NOMO-1 (cell line): ENCODE data around the gene MRPS26.
"Not testable (repeated sequence)": the region's sequence is repeated elsewhere in the genome, so short reads cannot be mapped to it uniquely, and the experiment has no call there.

Experiments
- DNase-seq, 2 experiments: peaks; one replicate each; lab custom pipeline; 2025; ENCODE audit not compliant: unreplicated experiment in 2 of 2; lab: John Stamatoyannopoulos, UW

Gene MRPS26

DNA sequence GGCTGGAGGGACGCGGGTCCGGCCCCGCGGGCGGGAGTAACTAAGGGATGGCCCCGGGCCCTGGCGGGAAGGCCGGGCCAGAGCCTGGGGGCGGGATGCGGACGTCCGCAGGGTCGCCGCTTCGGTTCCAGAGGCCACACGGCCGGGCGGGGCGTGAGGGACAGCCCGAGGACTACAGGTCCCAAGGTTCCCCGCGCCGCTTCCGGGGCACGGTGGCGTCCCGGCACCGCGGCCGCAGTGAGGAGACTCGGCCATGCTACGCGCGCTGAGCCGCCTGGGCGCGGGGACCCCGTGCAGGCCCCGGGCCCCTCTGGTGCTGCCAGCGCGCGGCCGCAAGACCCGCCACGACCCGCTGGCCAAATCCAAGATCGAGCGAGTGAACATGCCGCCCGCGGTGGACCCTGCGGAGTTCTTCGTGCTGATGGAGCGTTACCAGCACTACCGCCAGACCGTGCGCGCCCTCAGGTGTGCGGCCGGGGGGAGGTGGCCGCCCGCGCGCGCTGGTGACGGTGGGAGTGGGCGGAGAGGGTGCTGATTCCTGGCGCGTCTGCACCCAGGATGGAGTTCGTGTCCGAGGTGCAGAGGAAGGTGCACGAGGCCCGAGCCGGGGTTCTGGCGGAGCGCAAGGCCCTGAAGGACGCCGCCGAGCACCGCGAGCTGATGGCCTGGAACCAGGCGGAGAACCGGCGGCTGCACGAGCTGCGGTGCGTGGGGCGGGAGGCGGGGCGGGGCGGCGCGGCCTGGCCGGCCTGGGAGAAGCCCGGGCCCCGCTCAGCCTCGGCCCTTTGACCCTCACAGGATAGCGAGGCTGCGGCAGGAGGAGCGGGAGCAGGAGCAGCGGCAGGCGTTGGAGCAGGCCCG is at the start of gene MRPS26:
Gene MRPS26, plus strand, starts transcription at position 237 of the 861 bp plus-strand sequence. Its CDS starts 17 bp downstream, at position 254.
- peak; percentile 81 to 84 for DNase-seq

DNA sequence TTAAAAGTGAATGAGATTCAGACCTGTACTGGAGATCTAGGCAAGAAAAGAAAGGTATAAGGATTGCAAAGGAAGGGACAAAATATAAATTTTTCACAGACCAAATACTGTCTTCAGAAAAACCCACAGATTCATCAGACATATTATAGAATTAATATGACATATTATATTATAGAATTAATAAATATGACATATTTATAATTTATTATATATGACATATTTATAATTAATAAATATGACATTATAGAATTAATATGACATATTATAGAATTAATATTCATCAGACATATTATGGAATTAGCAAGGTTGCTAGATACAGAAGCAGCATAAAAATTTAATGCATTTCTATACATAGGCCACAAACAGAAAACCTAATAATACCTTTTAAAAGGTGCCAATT is 47.1 kb upstream of the MRPS26 start:
- DNase-seq, result no peak

- no peak for DNase-seq
Observed at GRCh38 chr20:3000852-3001523, 44.9 kb upstream of the MRPS26 start.

DNA sequence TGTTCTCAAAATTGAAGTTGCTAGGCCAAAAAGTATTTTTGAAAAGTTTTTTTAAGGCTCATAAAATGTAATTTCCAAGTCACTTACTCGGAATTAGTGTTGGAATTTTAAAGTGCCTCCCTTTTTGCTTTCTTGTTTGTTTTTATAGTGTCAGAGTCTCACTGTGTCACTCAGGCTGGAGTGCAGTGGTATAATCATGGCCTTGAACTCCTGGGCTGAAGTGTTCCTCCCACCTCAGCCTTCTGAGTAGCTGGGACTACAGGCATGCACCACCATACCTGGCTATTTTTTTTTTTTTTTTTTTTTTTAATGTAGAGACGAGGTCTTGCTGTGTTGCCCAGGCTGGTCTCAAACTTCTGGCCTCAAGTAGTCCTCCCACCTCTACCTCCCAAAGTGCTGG is 42.4 kb upstream of the MRPS26 start:
- no peak for DNase-seq

DNA sequence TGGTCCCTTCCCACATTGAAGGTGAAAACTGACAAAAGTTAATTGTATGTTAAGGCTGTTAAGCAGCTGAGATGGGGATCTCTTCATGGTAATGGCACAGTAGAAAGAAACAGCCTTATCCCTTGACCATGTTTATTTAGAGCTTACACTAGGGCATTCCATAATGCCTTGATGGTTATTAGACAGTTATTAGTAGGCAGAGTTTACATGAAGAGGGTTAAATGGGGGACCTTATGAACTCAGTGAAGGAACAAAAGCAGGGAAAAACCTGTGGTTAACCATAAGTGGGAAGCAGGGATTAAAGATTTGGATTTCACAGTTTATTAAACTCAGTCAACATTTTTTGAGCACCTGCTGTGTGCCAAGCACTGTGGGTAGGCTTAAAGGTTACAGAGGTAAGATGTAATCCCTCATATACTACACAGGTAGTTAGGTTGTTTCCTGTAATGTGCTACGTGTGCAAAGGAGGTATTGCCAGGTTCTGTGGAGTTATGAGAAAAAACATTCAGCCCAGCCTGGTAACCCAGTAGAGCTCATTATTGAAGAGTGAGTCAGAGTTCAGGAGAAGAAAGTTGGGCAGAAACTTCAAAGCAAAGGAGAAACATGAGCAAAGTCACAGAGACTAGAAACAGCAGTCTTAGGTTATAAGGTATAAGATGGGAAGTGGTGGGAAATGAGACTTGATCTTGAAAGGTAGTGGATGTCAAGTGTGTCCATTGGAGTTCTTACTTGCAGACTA is 34.7 kb upstream of the MRPS26 start:
- DNase-seq, result no peak

GRCh38 chr20:3011752-3012151 is 34.1 kb upstream of the MRPS26 start:
- no peak for DNase-seq

- DNase-seq, result no peak
Observed at GRCh38 chr20:3013771-3014170, 32.1 kb upstream of the MRPS26 start.

- no peak for DNase-seq
Observed at GRCh38 chr20:3014179-3014578, 31.7 kb upstream of the MRPS26 start.

GRCh38 chr20:3014662-3015061 is 31.2 kb upstream of the MRPS26 start:
- no peak for DNase-seq

DNA sequence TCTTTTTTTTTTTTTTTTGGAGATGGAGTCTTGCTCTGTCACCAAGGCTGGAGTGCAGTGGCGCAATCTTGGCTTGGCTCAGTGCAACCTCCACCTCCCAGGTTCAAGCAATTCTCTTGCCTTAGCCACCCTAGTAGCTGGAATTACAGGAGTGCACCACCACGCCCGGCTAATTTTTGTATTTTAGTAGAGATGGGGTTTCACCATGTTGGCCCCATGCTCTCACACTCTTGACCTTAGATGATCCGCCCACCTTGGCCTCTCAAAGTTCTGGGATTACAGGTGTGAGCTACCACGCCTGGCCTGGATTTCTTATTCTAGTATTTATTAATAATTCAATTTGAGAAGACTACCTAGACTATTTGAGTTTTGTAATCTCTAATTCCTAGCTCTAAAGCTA is 30.6 kb upstream of the MRPS26 start:
- DNase-seq, result not testable (repeated sequence)

GRCh38 chr20:3021327-3021726 is 24.5 kb upstream of the MRPS26 start:
- no peak for DNase-seq

GRCh38 chr20:3021777-3022176 is 24.1 kb upstream of the MRPS26 start:
- DNase-seq, result no peak

GRCh38 chr20:3022559-3023490 is 23.0 kb upstream of the MRPS26 start:
- not testable (repeated sequence) for DNase-seq

- no peak for DNase-seq
Observed at GRCh38 chr20:3027987-3028386, 17.9 kb upstream of the MRPS26 start.

DNA sequence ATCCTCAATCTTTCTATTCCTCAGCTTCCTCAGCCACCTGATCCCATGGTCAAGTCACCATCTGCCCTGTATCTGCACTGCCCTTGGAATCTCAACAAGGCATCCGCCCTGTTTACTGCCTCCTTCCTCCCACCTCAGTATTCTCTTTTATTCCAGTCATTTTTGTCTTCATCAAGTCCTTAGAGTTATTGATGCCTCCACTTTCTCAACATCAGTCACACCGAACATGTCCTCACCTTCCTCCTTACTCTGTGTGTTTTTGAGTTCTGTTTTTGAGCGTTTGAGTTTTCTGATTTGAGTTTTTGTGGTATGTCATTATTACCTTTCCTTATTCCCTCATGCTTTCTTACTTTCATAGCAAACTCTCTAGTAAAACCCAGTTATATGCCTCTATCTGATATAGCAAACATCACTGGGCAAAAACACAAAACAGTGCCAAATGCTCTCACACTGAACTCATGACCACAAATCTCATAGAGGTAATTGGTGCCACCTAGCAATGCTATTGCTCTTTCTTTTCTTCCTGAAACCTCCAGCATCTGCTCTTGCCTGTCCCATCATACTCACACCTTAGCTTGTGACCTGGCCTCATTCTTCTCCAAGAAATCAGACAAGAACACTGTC is 14.2 kb upstream of the MRPS26 start:
- DNase-seq, result no peak

DNA sequence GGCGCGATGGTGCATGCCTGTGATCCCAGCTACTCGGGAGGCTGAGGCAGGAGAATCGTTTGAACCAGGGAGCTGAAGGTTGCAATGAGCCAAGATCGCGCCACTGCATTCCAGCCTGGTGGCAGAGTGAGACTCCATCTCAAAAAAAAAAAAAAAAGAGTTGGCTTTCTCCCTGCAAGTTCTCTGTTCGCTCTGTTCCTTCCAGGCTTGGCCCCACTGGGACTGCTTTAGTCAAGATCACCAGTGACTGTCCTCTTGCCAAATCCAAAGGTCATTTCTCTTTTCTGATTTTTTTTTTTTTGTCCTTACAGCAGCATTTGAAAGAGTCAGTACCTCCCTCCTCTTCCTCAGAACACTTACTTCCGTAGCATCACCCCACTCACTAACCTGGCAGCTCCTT is 13.2 kb upstream of the MRPS26 start:
- DNase-seq, result no peak

DNA sequence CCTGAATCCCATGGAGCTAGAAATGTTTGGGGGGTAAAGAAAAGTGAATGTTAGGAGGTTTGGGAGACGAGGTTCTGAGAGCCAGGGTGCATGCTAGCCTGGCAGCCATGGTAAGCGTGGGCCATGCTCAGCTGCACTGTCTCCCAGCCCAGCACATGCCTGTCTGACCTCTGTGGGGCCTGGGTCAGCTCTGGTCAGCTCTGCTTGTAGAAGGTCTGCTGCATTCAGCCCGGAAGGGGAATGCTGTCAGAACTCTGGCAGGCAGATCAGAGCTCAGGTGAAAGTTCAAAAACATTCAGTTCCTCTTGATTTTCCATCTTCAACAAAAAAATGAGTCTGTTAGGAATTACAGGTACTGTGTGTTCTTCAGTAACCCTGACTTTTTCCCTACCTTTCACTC is 8.2 kb upstream of the MRPS26 start:
- DNase-seq, result no peak

- DNase-seq, result no peak
Observed at GRCh38 chr20:3038454-3038853, 7.4 kb upstream of the MRPS26 start.

GRCh38 chr20:3039426-3039825 is 6.4 kb upstream of the MRPS26 start:
- no peak for DNase-seq

GRCh38 chr20:3040086-3040485 is 5.8 kb upstream of the MRPS26 start:
- no peak for DNase-seq
